ENCODE data around the gene PLXDC2.

PLXDC2 gene

GRCh38 chr10:19795684-19796083 lies 20.5 kb upstream of the PLXDC2 start:
- TF ChIP-seq CTCF (IDR thresholded peaks at IDR 0.05; ENCODE audit: insufficient read depth, missing control alignments), result no peak
- FAIRE-seq (no peak), DNase-seq (ENCODE audit: insufficient read length, low spot score) (no peak)

- FAIRE-seq (no peak), DNase-seq (ENCODE audit: insufficient read length, low spot score) (no peak)
- no peak for TF ChIP-seq CTCF (IDR thresholded peaks at IDR 0.05; ENCODE audit: insufficient read depth, missing control alignments)
Observed at GRCh38 chr10:19800161-19800560, 16.1 kb upstream of the PLXDC2 start.

- TF ChIP-seq CTCF (IDR thresholded peaks at IDR 0.05; ENCODE audit: insufficient read depth, missing control alignments), result no peak
- FAIRE-seq (no peak), DNase-seq (ENCODE audit: insufficient read length, low spot score) (no peak)
Observed at GRCh38 chr10:19801369-19801768, 14.9 kb upstream of the PLXDC2 start.

GRCh38 chr10:19803676-19804075 lies 12.6 kb upstream of the PLXDC2 start:
- FAIRE-seq (no peak), DNase-seq (ENCODE audit: insufficient read length, low spot score) (no peak)
- TF ChIP-seq CTCF (IDR thresholded peaks at IDR 0.05; ENCODE audit: insufficient read depth, missing control alignments), result no peak

GRCh38 chr10:19809481-19809880 lies 6.8 kb upstream of the PLXDC2 start:
- FAIRE-seq (no peak), DNase-seq (ENCODE audit: insufficient read length, low spot score) (no peak)
- TF ChIP-seq CTCF (IDR thresholded peaks at IDR 0.05; ENCODE audit: insufficient read depth, missing control alignments), result no peak

GRCh38 chr10:19811540-19811939 lies 4.7 kb upstream of the PLXDC2 start:
- FAIRE-seq (no peak), DNase-seq (ENCODE audit: insufficient read length, low spot score) (no peak)
- TF ChIP-seq CTCF (IDR thresholded peaks at IDR 0.05; ENCODE audit: insufficient read depth, missing control alignments), result peak; percentile 34

- TF ChIP-seq CTCF (IDR thresholded peaks at IDR 0.05; ENCODE audit: insufficient read depth, missing control alignments), result no peak
- DNase-seq (ENCODE audit: insufficient read length, low spot score) (no peak), FAIRE-seq (no peak)
Observed at GRCh38 chr10:19812976-19813375, 3.3 kb upstream of the PLXDC2 start.

Measured in D721Med (cell line).